Measurements from ENCODE around the gene CSNK1D.

CSNK1D gene

DNA sequence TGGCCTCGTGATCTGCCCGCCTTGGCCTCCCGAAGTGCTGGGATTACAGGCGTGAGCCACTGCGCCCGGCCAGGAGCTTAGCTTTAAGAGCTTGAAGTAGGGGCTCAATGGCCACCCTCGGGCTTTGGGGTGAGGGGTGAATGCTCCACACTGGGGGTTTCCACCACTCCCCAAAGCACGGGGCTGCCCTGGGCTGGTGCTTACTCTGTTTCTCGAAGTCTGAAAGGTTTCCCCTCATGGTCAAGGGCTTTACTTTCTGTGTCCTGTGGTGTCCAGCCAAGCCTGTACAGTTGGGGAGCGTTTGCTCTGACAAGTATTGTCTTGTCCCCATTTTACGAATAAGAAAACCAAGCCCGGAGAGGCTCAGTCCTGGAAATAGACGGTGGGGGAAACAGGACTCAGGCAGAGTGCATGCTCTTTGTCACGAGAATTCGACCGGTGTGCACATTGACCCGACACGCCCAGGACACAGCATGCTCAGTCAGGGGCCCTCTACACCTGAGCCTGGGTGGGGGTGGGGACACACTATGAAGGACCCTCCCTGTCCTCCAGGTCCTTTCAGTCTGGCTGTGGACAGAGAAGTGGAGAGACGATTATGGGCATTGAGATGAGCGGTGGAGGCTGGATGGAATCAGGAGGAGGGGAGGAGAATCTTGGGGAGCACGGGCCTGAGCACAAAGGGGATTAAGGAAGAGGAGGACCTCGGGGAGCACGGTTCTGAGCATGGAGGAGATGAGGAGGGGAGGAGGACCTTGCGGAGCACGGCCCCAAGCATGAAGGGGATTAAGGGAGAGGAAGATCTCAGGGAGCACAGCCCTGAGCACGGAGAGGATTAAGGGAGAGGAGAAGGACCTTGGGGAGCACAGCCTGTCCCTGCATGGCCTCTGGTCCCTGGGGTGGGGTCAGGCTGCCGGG is 36.4 kb upstream of the CSNK1D start:
- Histone ChIP-seq H3K36me3 (ENCODE audit: control insufficient read depth in 2 of 2, insufficient read depth in 2 of 2, low read length in 2 of 2) (no peaks in the 10 kb centered on the region), H3K9me3 (ENCODE audit: control insufficient read depth in 2 of 2, low read length in 2 of 2) (no peaks in the 10 kb centered on the region), H3K9ac (ENCODE audit: low read depth in 1 of 2, low read length in 2 of 2) (no peak overlapping the region), H3K27ac (ENCODE audit: low read depth in 2 of 2, low read length in 2 of 2) (no peak overlapping the region), H3K4me1 (ENCODE audit: control insufficient read depth in 2 of 2, insufficient read depth in 2 of 2, low read length in 2 of 2) (peaks cover 7 to 8% of the 10 kb centered on the region in 2 donors), H3K27me3 (ENCODE audit: control insufficient read depth in 2 of 2, insufficient read depth in 2 of 2, low read length in 2 of 2) (peaks cover 8 to 9% of the 10 kb centered on the region in 2 donors), H3K4me3 (ENCODE audit: low read length in 2 of 2) (no peak overlapping the region)

- H3K36me3 ChIP-seq (ENCODE audit: control insufficient read depth in 2 of 2, insufficient read depth in 2 of 2, low read length in 2 of 2), result no peaks in the 10 kb centered on the region
- no peaks in the 10 kb centered on the region for H3K27me3 ChIP-seq (ENCODE audit: control insufficient read depth in 2 of 2, insufficient read depth in 2 of 2, low read length in 2 of 2)
- H3K27ac ChIP-seq (ENCODE audit: low read depth in 2 of 2, low read length in 2 of 2), result no peak overlapping the region
- H3K9ac ChIP-seq (ENCODE audit: low read depth in 1 of 2, low read length in 2 of 2), result no peak overlapping the region
- no peak overlapping the region for H3K4me3 ChIP-seq (ENCODE audit: low read length in 2 of 2)
- H3K4me1 ChIP-seq (ENCODE audit: control insufficient read depth in 2 of 2, insufficient read depth in 2 of 2, low read length in 2 of 2), result peaks cover 7 to 15% of the 10 kb centered on the region in 2 donors
- H3K9me3 ChIP-seq (ENCODE audit: control insufficient read depth in 2 of 2, low read length in 2 of 2), result no peaks in the 10 kb centered on the region
These were observed 32.3 kb upstream of the CSNK1D start for GRCh38 chr17:82305727-82306300.

- Histone ChIP-seq H3K9me3 (ENCODE audit: control insufficient read depth in 2 of 2, low read length in 2 of 2) (no peaks in the 10 kb centered on the region), H3K4me3 (ENCODE audit: low read length in 2 of 2) (no peak overlapping the region), H3K27me3 (ENCODE audit: control insufficient read depth in 2 of 2, insufficient read depth in 2 of 2, low read length in 2 of 2) (no peaks in the 10 kb centered on the region), H3K27ac (ENCODE audit: low read depth in 2 of 2, low read length in 2 of 2) (no peak overlapping the region), H3K4me1 (ENCODE audit: control insufficient read depth in 2 of 2, insufficient read depth in 2 of 2, low read length in 2 of 2) (peaks cover 4 to 12% of the 10 kb centered on the region in 2 donors), H3K36me3 (ENCODE audit: control insufficient read depth in 2 of 2, insufficient read depth in 2 of 2, low read length in 2 of 2) (no peaks in the 10 kb centered on the region), H3K9ac (ENCODE audit: low read depth in 1 of 2, low read length in 2 of 2) (no peak overlapping the region)
These were observed 31.6 kb upstream of the CSNK1D start for GRCh38 chr17:82304826-82305726.

DNA sequence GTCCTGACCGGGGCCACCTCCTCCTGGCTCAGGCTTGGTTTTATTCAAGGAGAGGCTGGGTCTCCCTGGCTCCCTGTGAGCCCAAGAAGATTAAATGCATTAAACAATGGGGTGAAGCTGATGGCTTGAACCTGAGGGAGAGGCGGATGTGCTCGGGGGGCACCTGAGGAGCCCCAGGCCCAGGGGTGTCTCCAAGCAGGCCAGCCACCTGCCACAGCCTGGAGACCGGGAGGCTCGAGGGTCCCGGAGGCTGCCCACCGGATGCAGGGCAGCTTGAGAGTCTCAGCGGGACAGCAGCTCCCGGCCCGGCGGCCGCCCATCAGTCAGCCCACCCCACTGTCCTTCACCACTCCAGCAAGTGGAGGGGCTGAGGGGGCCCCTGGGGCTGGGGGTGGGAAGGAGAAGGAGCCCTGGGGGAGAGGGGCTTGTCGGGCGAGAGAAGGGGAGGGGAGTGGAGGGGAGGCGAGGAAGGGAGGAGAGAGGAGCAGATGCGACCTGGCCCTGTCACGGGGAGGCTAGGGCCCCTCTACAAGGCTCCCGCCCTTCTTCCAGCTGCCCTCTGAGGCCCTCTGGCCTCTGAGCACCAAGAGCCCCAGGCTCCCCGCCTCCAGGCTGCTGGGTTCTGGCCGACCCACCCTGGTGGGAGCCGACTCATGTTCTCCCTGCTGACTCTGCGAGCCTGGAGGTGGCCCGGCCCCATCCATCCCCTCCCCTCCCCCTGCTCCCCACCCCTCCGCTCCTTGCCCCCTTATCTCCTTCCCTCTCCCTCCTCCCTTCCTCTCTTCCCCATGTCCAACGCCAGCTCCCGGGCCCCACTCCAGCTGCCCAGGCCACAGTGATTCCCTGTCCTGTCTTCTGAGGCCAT is 30.7 kb upstream of the CSNK1D start:
- Histone ChIP-seq H3K4me3 (ENCODE audit: low read length in 2 of 2) (no peak overlapping the region), H3K9me3 (ENCODE audit: control insufficient read depth in 2 of 2, low read length in 2 of 2) (no peaks in the 10 kb centered on the region), H3K36me3 (ENCODE audit: control insufficient read depth in 2 of 2, insufficient read depth in 2 of 2, low read length in 2 of 2) (no peaks in the 10 kb centered on the region), H3K27ac (ENCODE audit: low read depth in 2 of 2, low read length in 2 of 2) (no peak overlapping the region), H3K4me1 (ENCODE audit: control insufficient read depth in 2 of 2, insufficient read depth in 2 of 2, low read length in 2 of 2) (peaks cover 0 to 6% of the 10 kb centered on the region in 2 donors), H3K9ac (ENCODE audit: low read depth in 1 of 2, low read length in 2 of 2) (no peak overlapping the region), H3K27me3 (ENCODE audit: control insufficient read depth in 2 of 2, insufficient read depth in 2 of 2, low read length in 2 of 2) (no peaks in the 10 kb centered on the region)

- H3K27me3 ChIP-seq (ENCODE audit: control insufficient read depth in 2 of 2, insufficient read depth in 2 of 2, low read length in 2 of 2), result no peaks in the 10 kb centered on the region
- no peaks in the 10 kb centered on the region for H3K9me3 ChIP-seq (ENCODE audit: control insufficient read depth in 2 of 2, low read length in 2 of 2)
- peaks cover 7 to 12% of the 10 kb centered on the region in 2 donors for H3K4me1 ChIP-seq (ENCODE audit: control insufficient read depth in 2 of 2, insufficient read depth in 2 of 2, low read length in 2 of 2)
- no peak overlapping the region for H3K4me3 ChIP-seq (ENCODE audit: low read length in 2 of 2)
- no peak overlapping the region for H3K9ac ChIP-seq (ENCODE audit: low read depth in 1 of 2, low read length in 2 of 2)
- H3K36me3 ChIP-seq (ENCODE audit: control insufficient read depth in 2 of 2, insufficient read depth in 2 of 2, low read length in 2 of 2), result no peaks in the 10 kb centered on the region
- H3K27ac ChIP-seq (ENCODE audit: low read depth in 2 of 2, low read length in 2 of 2), result peak overlapping the region in 1 of 2 donors; percentile 16
These were observed 29.8 kb upstream of the CSNK1D start for GRCh38 chr17:82302991-82303943.

GRCh38 chr17:82302568-82302963 is 29.1 kb upstream of the CSNK1D start:
- Histone ChIP-seq H3K9ac (ENCODE audit: low read depth in 1 of 2, low read length in 2 of 2) (no peak overlapping the region), H3K9me3 (ENCODE audit: control insufficient read depth in 2 of 2, low read length in 2 of 2) (no peaks in the 10 kb centered on the region), H3K27ac (ENCODE audit: low read depth in 2 of 2, low read length in 2 of 2) (peak overlapping the region in 1 of 2 donors; percentile 16), H3K4me1 (ENCODE audit: control insufficient read depth in 2 of 2, insufficient read depth in 2 of 2, low read length in 2 of 2) (peaks cover 14 to 19% of the 10 kb centered on the region in 2 donors), H3K36me3 (ENCODE audit: control insufficient read depth in 2 of 2, insufficient read depth in 2 of 2, low read length in 2 of 2) (no peaks in the 10 kb centered on the region), H3K4me3 (ENCODE audit: low read length in 2 of 2) (no peak overlapping the region), H3K27me3 (ENCODE audit: control insufficient read depth in 2 of 2, insufficient read depth in 2 of 2, low read length in 2 of 2) (no peaks in the 10 kb centered on the region)

GRCh38 chr17:82301916-82302567 is 28.5 kb upstream of the CSNK1D start:
- no peaks in the 10 kb centered on the region for H3K27me3 ChIP-seq (ENCODE audit: control insufficient read depth in 2 of 2, insufficient read depth in 2 of 2, low read length in 2 of 2)
- peak overlapping the region in 1 of 2 donors; percentile 24 for H3K9ac ChIP-seq (ENCODE audit: low read depth in 1 of 2, low read length in 2 of 2)
- H3K9me3 ChIP-seq (ENCODE audit: control insufficient read depth in 2 of 2, low read length in 2 of 2), result no peaks in the 10 kb centered on the region
- H3K4me3 ChIP-seq (ENCODE audit: low read length in 2 of 2), result no peak overlapping the region
- H3K36me3 ChIP-seq (ENCODE audit: control insufficient read depth in 2 of 2, insufficient read depth in 2 of 2, low read length in 2 of 2), result no peaks in the 10 kb centered on the region
- peak overlapping the region in 1 of 2 donors; percentile 16 for H3K27ac ChIP-seq (ENCODE audit: low read depth in 2 of 2, low read length in 2 of 2)
- peaks cover 19 to 24% of the 10 kb centered on the region in 2 donors for H3K4me1 ChIP-seq (ENCODE audit: control insufficient read depth in 2 of 2, insufficient read depth in 2 of 2, low read length in 2 of 2)

- no peaks in the 10 kb centered on the region for H3K36me3 ChIP-seq (ENCODE audit: control insufficient read depth in 2 of 2, insufficient read depth in 2 of 2, low read length in 2 of 2)
- no peaks in the 10 kb centered on the region for H3K9me3 ChIP-seq (ENCODE audit: control insufficient read depth in 2 of 2, low read length in 2 of 2)
- no peak overlapping the region for H3K4me3 ChIP-seq (ENCODE audit: low read length in 2 of 2)
- peaks cover 25 to 30% of the 10 kb centered on the region in 2 donors for H3K4me1 ChIP-seq (ENCODE audit: control insufficient read depth in 2 of 2, insufficient read depth in 2 of 2, low read length in 2 of 2)
- H3K9ac ChIP-seq (ENCODE audit: low read depth in 1 of 2, low read length in 2 of 2), result peak overlapping the region in 1 of 2 donors; percentile 24
- H3K27me3 ChIP-seq (ENCODE audit: control insufficient read depth in 2 of 2, insufficient read depth in 2 of 2, low read length in 2 of 2), result no peaks in the 10 kb centered on the region
- H3K27ac ChIP-seq (ENCODE audit: low read depth in 2 of 2, low read length in 2 of 2), result no peak overlapping the region
These were observed 27.9 kb upstream of the CSNK1D start for GRCh38 chr17:82301300-82301915.

Data from mucosa of rectum (tissue), 2 donors.